ENCODE data around the gene GPAT3.
"Not testable (repeated sequence)": the region's sequence is repeated elsewhere in the genome, so short reads cannot be mapped to it uniquely, and the experiment has no call there.

The GPAT3 gene

DNA sequence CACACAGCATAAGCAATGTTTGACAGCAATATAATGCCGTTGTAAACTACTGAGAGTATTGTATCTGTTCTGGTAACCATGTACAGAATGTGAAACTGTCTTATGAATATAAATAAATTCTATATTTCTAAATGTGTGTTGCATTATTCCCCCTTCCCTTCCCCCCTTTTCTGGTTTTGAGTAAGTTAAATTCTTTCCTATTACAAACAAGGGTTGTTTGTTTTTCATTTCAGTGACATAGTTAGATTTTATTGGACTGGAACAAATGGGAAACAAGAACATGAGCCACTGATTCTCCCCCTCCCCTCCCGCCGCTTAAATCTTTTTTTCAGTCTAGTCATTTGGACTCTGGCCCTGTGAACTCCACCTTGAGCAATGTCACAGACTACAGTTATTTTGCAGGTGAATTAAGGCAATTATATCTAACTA, 69.8 kb downstream of the GPAT3 start:
- DNase-seq = no peak

DNA sequence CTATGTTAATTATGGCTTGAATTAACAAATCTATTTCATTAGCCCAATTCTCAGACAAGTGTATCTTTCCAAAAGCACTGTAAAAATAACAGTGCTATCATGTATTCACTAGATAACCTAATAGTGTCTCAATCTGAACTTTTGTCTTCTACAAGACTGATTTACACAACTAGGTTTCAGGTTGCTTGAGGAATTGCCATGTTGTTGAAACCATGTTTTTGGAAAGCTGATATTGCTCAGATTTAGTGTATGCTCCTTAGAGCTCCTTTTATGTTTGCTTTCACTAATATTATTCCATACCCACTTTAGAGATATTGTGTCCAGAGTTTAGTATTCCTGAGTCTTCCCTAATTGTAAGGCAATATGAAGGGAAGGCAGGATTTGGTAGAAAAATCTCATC, 70.6 kb downstream of the GPAT3 start:
- DNase-seq = no peak

DNA sequence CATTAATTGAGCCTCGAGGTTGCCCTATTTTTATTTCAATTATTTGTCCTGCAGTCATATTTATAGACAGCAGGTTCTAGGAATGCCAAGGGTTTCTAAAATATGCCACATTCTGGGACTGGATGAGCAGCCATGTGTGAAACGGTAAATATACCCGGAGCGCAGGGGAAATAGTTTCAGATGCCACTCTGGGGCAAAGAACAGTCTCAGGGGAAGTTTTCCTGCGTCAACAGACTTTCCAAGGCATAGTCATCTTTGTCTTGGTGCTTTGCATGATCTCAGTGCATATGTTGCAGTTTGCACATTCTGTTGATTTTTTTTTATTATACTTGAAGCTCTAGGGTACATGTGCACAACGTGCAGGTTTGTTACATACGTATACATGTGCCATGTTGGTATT, 71.0 kb downstream of the GPAT3 start:
- no peak for DNase-seq

DNA sequence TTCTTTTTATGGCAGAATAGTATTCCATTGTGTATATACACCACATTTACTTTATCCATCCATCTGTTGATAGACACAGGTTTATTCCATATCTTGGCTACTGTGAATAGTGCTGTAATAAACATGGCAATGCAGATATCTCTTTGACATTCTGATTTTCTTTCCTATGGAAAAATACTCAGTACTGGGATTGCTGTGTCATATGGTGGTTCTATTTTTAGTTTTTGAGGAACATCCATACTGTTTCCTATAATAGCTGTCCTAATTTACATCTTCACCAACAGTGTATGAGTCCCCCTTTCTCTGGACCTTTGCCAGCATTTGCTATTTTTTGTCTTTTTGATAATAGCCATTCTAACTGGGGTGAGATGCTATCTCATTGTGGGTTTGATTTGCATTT, 73.5 kb downstream of the GPAT3 start:
- DNase-seq = no peak

DNA sequence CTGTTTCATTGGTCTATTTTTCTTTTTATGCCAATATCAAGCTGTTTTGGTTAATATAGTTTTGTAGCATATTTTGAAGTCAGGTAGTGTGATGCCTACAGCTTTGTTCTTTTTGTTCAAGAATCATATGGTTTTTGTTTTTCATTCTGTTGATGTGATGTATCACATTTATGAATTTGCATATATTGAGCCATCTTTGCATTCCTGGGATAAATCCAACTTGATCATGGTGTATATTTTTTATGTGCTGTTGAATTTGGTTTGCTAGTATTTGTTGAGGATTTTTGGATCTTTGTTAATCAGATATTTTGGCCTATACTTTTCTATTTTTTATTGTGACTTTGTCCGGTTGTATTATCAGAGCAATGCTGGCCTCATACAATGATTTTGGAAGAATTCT, 74.8 kb downstream of the GPAT3 start:
- DNase-seq = no peak

DNA sequence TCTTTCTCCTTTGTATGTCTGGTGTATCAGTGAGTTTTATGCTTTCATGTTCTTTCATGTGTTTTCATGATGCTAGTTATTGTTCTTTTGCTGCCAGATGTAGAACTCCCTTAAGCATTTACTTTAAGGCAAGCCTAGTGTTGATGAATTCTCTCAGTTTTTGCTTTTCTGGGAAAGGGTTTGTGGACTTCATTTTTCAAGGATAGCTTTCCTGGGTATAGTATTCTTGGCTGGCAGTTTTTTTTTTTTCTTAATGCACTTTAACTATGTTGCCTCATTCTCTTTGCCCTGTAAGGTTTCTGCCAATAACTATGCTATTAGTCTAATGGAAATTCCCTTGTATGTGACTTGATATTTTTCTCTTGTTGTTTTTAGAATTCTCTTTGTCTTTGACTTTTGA, 77.1 kb downstream of the GPAT3 start:
- no peak for DNase-seq

DNA sequence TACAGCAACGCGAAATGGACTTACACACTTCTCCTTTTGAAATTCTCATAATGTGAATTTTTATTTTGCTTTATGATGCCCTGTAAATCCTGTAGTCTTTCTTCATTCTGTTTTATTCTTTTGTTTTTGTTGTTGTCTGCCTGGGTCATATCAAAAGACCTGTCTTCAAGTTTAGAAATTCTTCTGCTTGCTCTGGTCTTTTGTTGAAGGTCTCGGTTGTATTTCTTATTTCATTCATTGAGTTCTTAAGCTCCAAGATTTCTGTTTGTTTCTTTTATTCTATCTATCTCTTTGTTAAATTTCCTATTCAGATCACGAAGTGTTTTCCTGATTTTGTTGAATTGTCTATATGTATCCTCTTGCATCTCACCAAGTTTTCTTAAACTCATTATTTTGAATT, 78.1 kb downstream of the GPAT3 start:
- DNase-seq = no peak

DNA sequence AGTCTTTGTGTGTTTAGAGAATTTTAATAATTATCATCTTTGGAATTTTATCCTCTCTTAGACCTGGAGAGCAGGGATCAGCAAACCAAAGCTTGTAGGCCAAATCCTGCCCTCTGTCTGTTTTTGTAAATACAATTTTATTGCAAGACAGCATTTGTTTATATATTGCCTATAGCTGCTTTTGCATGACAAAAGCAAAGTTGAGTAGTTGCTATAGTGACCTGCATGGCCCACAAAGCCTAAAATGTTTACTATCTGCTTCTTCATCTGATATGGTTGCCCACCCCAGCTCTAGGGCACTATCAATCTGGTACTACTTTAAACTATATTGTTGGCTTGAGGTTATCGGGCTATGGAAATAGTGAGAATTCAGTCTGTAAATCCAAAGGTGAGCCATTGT, 80.3 kb downstream of the GPAT3 start:
- DNase-seq = no peak

DNA sequence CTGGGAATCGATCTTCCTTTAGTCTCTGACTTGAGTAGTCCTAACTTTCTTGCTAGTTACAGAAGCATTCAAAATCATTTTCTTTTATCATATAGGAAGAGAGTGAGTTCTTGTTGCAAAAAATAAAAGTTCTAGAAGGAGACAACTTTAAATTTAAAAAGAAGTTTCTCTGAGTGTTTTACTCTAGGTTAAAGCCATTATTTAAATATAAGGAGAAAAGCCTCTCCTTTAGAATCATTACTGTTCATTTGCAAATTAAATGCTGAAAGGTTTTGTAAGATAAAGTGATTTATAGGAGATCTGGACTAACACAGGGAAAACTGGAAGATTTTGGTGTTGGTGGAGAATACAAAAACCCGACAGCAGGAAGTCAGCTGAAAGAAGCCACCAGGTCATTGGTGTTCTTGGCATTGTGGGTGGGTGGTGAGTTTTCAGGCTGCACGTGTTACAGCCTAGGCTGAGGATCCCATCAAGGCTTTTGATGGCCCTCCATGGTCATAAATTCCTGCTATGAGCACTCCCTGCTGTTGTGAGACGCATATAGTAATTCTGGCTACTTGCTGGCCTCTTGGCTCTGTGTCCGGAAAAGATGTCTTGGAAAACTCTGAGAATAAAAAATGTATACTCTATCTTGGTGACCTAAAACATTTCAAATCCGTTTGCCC, 81.6 kb downstream of the GPAT3 start:
- DNase-seq = no peak

DNA sequence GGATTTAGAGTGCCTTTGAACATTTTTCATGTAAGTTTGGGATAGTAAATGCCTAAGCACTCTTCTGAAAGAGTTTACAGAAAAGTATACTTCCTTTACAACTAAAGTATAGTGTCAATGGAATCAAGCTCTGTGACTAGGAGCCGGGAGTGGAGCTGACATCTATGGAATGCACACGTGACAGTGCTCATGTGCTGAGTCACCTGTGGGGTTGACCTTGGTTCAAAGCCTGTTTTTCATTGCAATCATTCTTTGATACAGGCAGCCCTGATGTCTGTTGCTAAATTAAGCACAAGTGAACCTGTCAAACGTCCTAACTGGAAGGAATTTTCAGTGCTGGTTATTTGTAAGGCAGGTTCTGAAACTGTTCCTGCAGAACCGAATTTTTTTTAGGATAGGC, 82.5 kb downstream of the GPAT3 start:
- DNase-seq = peak; percentile 80

DNA sequence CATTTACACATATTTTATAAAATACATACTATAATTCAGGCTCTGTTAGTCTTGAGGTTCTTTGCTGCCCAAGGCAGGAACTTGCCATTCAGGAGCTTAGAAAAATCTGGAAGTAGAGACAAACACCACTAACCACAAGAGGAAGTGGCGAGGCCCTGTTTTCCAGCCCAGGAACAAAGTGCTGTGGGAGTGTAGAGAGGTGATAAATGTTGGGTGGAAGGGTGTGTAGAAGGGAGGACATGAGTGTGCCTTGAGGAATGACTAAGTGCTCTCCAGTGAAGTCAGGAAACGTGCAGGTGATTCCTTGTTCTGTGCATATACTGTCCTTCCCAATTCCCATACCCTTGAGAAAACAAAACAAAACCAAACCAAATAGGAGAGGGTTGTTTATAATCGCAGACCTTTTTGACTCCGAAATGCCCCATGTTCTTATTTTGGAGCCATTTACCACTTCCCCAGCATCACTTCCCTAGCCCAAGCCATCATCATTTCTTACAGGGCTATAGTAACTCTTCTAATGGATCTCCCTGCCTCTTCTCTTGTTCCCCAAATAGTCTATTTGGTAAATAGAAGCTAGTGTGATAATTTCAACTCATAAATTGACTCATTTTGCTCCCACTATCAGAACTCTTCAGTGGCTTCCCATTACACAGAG, 83.2 kb downstream of the GPAT3 start:
- DNase-seq = peak; percentile 79

DNA sequence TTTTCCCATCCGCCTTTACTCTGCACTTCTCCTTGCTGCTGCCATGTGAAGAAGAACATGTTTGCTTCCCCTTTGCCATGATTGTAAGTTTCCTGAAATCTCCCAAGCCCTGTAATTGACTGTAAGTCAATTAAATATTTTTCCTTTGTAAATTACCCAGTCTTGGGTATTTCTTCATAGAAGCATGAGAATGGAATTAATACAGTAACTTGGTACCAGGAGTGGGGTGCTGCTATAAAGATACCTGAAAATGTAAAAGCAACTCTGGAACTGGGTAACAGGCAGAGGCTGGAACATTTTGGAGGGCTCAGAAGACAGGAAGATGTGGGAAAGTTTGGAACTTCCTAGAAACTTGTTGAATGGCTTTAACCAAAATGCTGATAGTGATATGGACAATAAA, 86.2 kb downstream of the GPAT3 start:
- DNase-seq = not testable (repeated sequence)

DNA sequence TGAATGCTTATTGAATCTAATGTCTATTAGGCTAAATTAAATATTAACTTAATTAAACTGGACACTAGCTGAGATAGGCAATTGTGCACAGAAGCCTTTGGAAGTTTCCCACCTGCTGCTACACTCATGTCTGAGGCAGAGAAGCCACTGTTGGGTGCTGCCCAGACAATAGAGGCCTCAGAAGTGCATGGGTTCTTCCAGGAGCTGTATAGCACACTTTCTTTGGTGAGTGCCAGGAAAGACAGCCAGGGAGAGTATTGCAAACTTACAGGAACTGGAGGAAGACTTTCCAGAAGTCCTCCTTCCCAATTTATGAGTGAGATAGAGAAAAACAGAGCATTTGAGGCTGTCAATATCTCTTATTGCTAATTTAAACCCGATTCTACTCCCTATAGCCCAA, 89.9 kb downstream of the GPAT3 start:
- no peak for DNase-seq

DNA sequence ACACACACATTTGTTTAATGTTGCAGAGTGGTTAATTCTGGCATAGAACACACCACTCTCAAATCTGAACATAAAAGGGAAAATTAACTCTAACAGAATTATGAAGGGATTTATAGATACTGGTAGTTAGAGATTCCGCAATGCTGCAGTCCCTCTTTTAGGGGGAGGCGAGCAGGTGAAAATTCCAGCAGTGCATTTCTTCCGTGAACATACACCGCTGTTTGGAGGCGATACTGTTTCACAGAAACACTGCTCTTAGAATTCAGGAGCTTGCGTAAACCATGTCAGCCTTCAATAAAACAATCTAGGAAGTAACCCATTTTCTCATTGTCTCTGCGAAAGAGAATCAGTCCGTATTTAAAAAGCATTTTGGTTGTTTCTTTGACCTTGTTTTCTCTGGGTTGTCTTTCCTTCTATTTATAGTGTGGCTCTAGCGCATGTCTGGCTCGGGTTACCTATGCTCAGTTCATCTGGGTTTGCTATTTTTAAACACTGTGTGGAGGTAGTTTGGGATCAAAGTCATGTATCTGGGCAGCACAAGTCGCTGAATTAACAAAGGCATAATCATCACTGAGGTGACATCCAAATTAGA, 90.4 kb downstream of the GPAT3 start:
- DNase-seq = no peak

DNA sequence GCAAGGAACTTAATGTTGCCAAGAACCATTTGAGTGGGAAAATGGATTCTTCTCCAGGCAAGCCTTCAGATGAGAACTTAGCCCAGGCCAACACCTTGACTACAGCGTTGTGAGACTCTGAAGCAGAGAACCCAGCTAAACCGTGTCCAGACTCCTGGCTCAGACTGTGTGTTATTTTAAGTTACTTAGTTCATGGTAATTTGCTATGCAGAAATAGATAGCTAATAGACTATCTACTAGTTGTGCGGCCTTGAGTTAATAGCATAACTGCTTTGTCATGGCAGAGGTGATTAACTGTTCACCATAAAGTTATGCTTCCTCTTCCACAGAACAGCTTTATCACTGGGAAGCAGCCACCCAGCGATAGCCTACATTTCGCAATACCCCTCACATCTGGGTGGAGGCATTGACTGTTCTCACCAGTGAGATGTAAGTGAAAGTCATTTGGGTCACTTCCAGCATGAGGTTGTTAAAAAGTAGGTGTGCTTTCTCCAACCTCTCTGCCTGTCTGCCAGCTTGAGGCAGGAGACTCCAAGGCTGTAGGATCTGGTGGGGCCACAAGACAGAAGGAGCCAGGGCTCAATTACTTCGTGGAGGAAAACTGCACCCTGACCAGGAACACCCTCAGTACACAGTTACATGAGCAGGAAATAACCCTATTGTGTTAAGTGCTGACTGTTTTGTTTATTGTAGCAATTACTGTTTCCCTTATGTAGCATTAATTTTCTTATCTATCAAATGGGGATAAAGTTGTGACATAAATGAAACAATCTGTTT, 94.2 kb downstream of the GPAT3 start:
- no peak for DNase-seq

DNA sequence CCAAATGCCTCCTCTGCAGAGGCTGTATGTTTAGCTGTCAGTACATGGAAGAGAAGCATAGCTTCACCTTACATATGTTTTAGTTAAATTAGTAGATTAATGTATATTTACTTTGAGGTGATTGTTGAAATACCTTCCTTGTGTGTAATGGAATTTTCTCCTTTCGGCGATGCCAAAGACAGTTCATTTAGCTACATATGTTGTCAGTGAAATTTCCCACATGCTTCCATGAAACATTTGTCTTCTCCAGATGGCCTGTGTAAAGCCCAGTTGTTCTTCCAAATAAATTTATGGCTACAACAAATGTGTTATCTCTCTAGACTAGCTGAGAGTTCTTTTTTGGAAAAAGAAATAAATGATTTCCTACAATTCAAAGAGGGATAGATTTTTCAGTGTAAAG, 95.2 kb downstream of the GPAT3 start:
- no peak for DNase-seq

DNA sequence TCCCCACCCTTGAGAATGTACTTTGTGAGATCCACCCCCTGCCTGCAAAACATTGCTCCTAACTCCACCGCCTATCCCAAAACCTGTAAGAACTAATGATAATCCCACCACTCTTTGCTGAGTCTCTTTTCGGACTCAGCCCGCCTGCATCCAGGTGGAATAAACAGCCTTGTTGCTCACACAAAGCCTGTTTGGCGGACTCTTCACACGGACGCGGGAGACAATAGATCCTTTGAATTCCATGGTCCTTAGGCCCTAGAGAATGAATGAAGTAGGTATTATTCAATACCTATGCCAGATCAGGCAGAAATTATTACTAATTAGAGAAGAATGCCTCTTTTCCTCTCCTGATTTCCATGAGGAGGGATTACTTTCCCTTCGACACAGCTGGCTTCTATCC, 101.0 kb downstream of the GPAT3 start:
- DNase-seq = no peak

DNA sequence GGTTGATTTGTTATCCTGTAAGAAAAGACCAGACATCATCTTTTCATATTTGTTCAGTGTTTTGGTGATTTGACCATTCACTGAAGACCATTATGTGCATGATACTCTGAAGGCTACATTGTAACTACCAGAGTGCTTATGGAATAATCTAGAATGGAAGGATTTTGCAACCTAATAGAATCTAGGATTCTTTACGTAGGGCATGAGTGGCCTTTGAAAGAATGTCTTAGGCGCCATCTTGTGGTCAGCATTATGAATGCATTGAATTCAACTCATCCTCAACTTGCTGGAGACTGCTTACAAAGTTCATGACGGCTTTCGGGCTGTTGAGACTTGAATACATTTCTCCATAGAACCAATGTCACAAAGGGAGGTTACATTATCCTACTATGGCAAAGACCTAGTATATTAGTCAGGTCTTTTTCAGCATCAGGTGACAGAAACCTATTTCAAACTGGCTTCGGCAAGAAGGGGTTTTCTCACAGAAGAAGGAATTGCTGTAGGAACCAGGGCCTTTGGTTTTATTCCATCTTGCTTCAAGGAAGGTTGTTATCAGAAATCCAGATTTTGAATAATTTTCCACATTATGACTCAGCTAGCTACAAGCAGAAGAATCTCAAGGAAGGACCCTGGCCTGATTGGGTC, 104.1 kb downstream of the GPAT3 start:
- peak; percentile 59 for DNase-seq

DNA sequence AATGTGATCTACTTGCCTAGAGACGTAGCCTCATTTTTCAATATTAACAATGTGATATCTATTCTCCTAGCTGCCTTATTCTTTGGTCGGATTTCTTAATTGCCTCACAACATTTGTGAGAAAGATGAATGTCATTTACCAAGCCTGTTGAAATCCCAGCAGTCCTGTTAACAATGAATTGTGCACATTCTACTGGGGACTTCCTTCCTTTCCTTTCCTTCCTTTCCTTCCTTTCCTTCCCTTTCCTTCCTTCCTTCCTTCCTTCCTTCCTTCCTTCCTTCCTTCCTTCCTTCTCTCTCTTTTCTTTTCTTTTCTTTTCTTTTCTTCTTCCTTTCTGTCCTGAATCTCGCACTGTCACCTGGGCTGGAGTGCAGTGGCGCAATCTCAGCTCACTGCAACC, 107.1 kb downstream of the GPAT3 start:
- DNase-seq = no peak

DNA sequence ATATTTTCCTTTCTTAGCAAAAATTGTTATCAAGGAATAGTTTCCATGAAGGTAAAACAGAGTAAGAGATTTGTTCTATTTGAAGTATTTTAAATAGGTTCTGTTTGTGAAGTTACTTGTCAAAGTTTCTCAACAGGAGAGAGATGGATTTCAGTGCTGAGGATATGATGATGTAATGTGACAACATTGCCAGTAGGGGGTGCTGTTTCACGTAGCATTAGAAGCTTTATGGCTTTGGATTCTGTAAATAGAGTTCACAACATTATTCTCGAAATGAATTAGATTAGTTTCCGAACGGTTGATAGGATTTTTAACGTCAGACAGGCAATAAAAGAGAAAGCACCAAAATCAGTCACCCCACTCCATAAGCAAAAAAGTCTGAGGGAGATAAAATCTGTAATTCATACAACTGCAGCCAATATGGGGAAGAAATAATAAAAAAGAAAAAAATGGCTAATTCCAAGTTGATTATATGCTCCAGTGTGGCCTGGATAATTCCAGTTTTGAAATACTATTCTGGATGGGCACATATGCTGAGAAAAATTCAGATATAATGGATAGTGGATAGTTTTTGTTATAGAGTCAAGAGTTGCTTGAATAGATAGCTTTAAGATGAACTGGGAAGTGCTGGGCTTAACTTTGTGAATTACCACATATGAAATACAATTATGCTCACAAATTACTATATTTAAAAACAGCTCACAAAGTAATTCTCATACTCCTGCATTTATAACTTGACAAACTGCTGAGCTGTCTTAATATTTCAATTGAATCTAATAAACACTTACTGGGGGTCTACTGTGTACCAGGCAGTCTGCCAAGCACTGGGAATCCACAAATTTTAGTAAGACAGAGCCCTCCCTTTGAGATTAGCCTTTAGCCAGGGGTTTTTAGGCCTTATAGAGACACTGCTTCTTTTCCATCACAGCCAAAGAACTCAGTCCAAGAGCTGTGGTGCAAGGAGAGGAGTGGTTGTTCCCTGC, 109.1 kb downstream of the GPAT3 start:
- DNase-seq = no peak

DNA sequence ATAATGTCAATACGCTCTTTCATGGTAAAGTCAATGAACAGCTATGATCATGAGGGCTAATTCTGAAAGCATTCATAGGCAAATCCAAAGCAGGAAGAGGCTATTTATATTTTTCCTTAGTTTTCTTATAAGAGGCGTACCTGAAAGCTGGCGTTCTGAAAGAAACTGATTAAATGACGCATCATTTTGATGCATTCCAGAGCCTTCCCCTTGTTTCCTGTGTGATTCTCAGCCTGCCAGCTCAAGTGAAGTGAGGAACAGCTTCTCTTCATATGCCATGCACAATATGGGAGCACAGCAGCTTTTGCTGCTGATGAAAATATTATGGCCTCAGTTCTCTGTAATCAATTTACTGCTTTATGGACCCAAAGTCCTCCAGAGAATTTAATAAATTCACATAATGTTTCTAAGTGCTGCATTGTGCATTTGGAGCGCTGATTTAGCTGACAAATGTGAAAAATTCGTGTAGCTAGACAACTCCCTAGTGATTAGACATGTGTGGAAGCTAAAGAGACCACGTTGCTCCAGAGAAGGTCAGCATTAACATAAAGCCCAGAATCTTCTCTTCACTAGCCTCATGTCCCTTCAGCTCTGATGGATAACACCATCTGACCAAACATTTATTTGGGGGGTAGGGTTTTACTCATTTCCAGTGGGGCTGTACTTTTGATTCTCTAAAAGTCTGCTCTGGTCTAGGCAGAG, 110.8 kb downstream of the GPAT3 start:
- no peak for DNase-seq

Measured in islet precursor cell (in vitro differentiated cells).